Transverse colon (tissue), 3 donors: ENCODE measurements around the gene CEP95.

Experiments used
- POLR2A ChIP-seq: fragments of 450-650 bp; IDR thresholded peaks from one replicate; pipeline ENCODE4 v1.6.1; 2016; ENCODE audit warnings: antibody characterized with exemption, mild to moderate bottlenecking, moderate library complexity
- TF ChIP-seq, protein P1 (sequence below), 5 experiments: fragments of 200-600 bp in 3 of 5; fragments of 450-650 bp in 2 of 5; sonication (generic) in 3 of 5; IDR thresholded peaks; 1 replicate in 2 of 5; 2 replicates in 3 of 5; pipeline ENCODE4 v1.5.1; 2016 to 2017; ENCODE audit warnings: antibody characterized with exemption in 5 of 5, inconsistent platforms in 3 of 5, mild to moderate bottlenecking in 2 of 5, moderate library complexity in 1 of 5

DNA sequence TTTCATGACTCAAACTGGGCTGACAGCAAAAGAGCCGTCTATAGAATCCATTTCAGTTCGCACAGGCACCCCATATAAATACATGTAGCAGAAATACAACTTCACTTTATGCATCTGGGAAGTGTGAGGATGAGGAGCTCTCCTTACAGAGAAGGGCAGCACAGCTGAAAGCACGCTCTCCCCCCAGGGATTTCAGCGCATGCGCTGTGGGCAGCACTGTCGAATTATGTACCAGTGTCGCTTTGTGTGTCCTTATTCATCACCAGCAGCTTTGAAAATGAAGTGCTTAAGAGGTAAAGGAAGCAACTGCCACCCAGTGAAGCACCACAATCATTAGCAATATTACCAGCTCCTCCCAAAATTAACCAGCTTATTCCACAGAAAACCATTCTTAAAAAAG lies 39.9 kb downstream of the CEP95 start:
- TF ChIP-seq, protein P1, sequence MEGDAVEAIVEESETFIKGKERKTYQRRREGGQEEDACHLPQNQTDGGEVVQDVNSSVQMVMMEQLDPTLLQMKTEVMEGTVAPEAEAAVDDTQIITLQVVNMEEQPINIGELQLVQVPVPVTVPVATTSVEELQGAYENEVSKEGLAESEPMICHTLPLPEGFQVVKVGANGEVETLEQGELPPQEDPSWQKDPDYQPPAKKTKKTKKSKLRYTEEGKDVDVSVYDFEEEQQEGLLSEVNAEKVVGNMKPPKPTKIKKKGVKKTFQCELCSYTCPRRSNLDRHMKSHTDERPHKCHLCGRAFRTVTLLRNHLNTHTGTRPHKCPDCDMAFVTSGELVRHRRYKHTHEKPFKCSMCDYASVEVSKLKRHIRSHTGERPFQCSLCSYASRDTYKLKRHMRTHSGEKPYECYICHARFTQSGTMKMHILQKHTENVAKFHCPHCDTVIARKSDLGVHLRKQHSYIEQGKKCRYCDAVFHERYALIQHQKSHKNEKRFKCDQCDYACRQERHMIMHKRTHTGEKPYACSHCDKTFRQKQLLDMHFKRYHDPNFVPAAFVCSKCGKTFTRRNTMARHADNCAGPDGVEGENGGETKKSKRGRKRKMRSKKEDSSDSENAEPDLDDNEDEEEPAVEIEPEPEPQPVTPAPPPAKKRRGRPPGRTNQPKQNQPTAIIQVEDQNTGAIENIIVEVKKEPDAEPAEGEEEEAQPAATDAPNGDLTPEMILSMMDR (IDR thresholded peaks at IDR 0.05) = no peak
- TF ChIP-seq POLR2A = no peak
